Right ventricle myocardium inferior (tissue), 1 donor: ENCODE data around the gene RFPL1. TPM values are rescaled to one million over a fixed set of nuclear protein-coding genes. Genes with fewer than 3 reads are reported as not detected.
"Not testable (repeated sequence)": the region's sequence is repeated elsewhere in the genome, so short reads cannot be mapped to it uniquely, and the experiment has no call there.

Experiments used
- ATAC-seq: fragments of 200-7000 bp; cut with Tn5 transposase; one replicate; pipeline ENCODE4 v1.9.1; 2020; ENCODE audit warnings: mild to moderate bottlenecking, moderate library complexity
- DNase-seq: peaks from one replicate; pipeline ENCODE4 v3.0.0; 2021; ENCODE audit errors: missing footprints
- intact Hi-C: fragments of 100-400 bp; cut with DNase I; formaldehyde crosslinking; loops from one replicate; pipeline ENCODE4 v1.11.0; 2022
- long read RNA-seq: library from polyadenylated mRNA; unstranded; transcript quantifications from one replicate; pipeline ENCODE4 v2.0.0, GENCODE V29; 2021
- total RNA-seq: library from RNA; stranded (reverse); fragmentation: NEBNext Ultra II Directional; extraction: Animal tissue kit (Norgen Biotek cat#: 25700); gene quantifications from one replicate; pipeline ENCODE4 v1.2.1, GENCODE V29; 2021
- donor health status: DM: no; HTN: yes; CAD: no; lungs with severe emphysema.

Gene RFPL1
- not detected for total RNA-seq
- long read RNA-seq: 0 reads

DNA sequence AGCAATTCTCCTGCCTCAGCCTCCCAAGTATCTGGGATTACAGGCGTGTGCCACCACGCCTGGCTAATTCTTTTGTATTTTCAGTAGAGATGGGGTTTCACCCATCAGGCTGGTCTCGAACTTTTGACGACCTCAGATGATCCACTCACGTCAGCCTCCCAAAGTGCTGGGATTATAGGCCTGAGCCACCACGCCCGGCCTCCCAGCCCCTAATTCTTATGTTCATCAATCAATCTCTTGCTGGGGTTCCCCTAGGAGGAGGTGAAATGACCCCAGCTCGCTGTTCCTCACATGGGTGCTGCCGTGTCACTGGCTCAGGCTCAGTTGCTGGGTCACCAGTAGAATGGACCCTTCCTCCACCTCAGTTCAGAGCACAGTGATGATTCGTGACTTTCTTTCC, at the start of gene RFPL1:
RFPL1 (plus strand) TSS at position 301 of the 400 bp plus-strand sequence.
- DNase-seq, intact Hi-C loops, ATAC-seq: not testable (repeated sequence)

DNA sequence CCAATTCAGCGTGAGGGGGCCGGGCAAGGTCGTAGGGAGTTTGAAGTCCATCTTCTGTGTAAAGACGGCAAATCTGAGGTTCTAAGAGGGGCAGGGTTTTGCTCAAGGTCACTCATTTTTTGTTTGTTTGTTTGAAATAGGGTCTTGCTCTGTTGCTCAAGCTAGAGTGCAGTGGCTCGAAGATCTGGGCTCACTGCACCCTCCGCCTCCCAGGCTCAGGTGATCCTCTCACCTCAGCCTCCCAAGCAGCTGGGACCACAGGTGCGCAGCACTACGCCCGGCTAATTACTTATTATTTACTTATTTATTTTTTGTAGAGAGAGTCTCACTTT, 49.7 kb upstream of the RFPL1 start:
- intact Hi-C loops: no loop called here
- ATAC-seq (no peak), DNase-seq (no peak)

DNA sequence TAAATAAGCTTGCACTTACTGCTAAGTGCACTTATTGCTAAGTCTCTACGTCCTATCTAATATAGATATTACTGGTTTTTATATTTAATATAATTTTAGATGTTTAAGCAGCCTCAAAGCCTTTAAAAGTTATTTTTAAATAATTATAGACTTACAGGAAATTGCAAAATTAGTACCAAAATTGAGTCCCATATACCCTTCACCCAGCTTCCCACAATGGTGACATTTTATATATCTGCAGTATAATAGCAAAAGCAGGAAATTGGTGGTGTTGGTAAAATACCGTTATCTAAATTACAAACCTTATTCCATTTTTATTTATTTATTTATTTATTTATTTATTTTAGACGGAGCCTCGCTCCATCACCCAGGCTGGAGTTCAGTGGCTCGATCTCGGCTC, 48.1 kb upstream of the RFPL1 start:
- intact Hi-C loops: no loop called here
- no peak for ATAC-seq
- no peak for DNase-seq

DNA sequence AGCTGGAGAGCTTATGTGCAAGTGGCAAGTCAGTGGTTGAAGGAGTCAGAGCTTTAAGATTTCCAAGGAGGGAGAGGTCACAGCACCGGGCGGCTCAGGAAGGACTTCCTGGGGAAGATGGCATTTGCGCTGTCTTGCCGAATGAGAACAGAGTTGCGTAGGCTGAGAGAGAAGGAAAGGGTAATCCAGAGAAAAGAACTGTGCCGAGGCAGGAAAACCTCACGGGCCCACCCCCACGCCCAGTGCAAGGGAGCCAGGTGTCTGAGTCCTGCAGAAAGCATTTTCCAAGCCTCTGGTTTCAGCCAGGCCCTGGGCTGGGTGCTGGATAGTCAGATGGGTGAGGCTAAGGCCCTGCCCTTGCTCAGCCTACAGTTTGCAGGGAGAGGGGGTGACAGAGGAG, 46.8 kb upstream of the RFPL1 start:
- no peak for DNase-seq
- no peak for ATAC-seq
- intact Hi-C loops: no loop called here

DNA sequence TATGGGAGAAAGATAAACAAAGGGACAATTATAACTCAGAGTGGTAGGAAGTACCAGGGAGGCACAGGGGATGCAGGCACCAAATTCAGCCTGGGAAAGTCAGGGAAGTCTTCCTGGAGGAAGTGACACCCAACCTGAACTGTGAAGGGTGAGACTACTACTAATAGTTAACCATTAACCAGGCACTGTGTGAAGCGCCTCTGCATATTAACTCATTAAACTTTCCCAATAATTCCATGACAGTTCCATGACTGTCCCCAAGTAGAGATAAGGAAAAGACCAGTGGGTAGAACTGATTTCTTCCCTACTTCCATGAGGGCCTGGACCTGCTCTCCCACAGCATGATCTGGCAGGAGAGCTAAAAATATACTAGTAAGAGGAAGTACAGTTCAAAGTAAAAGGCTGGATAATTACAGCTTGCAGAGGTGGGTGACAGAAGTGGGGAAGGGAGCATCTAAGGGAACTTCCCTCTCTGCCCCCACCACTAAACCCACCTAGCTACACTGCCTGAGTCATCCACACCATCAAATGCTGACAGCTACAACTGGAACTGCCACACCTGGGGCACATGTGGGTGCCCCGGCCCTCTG, 45.3 kb upstream of the RFPL1 start:
- intact Hi-C loops: no loop called here
- ATAC-seq (no peak), DNase-seq (no peak)

DNA sequence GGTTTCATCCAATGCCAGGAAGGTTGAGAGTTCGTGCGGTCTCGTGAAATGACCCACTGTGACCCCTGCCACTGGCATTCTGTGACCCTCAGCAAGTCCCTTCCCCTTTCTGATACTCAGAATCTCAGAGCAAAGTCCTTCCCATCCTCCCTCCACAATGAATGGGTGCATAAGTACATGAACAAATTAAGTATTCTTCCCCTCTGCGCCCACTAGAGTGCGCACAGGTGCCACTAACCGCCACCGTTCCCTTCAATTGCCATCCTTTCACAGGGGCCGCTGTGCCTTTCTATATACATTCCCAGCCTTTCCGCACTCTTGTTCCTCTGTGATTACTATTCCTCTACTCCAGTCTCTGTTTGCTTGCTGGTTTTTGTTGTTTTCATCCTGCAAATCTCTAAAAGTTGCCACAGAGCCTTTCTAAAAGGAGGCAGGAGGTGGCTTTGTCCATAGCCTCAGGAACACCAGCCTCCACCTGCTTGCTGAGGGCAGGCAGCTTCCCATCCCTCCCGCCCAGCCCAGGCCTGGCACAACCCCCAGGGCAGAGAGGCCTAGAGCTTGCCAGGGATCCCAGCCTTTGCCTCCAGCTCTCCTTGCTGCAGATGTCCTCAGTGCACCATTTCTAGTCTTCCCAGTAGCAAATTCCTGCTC, 43.3 kb upstream of the RFPL1 start:
- ATAC-seq (peak; percentile 83), DNase-seq (no peak)
- intact Hi-C loops: loop anchor here (2.0 kb wide), 1 partner anchor 130 kb away; no protein-coding TSS in a partner anchor

DNA sequence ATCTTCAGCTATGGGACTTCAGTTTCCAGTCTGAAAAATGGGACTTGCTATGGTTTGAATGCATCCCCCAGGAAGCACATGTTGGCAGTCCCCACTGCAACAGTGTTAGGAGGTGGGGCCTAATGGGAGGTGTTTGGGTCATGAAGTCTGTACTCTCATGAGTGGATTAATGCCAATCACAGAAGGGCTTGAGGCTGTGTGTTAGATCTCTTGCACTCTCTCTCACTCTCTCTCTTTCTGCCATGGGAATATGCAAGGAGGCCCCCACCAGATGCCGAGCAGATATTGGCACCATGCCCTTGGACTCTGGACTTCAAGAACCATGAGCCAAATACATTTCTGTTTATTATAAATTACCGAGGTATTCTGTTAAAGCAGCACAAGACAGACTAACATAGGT, 42.3 kb upstream of the RFPL1 start:
- DNase-seq (no peak), ATAC-seq (no peak)
- intact Hi-C loops: no loop called here

DNA sequence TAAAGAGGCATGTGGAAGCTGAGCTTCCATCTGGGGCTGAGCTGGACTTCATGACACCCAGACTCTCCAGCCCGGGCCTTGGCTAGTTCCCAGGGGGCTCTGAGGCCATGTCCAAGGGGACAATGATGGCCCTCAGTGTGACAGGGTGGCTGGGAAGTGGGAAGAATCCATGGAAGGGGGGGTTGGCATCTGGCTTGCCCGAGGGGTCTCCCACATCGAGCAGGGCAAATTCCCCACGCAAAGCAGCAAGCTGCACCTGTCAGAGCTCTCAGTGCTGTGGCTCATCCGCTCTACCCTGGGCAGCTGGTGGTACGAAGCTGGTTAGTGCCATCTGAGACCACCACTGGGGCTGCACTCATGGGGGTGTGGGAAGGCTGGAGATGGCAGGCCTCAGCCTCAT, 40.6 kb upstream of the RFPL1 start:
- intact Hi-C loops: no loop called here
- ATAC-seq (no peak), DNase-seq (no peak)

DNA sequence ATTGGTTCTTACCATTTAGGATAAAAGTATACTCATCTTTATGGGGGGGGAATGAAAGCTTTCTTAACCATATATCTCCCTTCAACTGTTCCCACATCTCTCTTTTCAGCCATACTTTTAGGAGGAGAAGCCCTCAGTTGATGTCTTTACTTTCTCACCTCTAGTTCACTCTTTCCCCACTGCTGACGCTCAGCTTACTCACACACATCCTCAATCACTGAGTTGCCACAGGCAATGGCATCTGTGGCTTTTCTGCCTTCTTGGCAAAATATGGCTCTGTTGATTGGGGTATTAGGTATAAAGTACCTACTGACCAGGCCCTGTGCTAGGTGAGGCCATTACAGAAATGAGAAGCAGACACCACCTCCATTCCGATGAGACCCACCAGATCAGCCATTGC, 37.8 kb upstream of the RFPL1 start:
- DNase-seq: no peak
- intact Hi-C loops: no loop called here
- no peak for ATAC-seq

DNA sequence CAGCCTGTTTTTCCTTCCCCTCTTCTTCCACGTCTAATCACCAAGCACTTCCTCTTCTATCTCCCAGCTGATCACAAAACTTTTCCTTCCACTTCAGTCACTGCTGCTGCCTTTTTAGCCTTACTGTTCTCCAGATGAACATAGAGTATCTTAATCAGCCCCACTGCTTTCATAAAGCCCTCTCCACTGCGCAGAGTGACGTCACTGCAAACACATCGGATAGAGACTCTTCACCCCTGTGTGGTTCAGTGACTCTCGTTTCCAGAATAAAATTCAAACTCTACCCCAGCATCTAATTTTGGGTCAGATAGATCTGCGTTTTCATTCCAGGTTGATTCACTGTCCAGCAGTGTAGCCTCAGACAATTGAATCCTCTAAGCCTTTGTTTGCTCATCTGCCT, 36.8 kb upstream of the RFPL1 start:
- ATAC-seq, DNase-seq, intact Hi-C loops: not testable (repeated sequence)

DNA sequence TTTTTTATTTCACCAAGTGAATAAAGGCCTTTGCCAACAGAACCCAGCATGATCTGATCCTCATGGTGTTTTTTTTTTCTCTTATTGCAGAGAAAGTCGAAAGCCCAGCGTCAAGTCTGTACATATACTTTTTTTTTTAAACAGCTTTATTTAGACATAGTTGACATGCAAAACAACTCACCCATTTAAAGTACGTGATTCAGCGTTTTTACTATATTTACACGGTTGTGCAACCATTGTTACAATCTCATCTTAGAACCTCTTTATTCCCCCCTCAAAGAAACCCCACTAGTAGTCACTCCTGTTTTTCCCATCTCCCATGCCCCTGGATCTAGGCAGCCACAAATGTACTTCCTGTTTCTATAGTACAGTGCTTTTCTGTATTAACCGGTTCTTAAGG, 29.4 kb upstream of the RFPL1 start:
- intact Hi-C loops: no loop called here
- DNase-seq: no peak
- no peak for ATAC-seq

DNA sequence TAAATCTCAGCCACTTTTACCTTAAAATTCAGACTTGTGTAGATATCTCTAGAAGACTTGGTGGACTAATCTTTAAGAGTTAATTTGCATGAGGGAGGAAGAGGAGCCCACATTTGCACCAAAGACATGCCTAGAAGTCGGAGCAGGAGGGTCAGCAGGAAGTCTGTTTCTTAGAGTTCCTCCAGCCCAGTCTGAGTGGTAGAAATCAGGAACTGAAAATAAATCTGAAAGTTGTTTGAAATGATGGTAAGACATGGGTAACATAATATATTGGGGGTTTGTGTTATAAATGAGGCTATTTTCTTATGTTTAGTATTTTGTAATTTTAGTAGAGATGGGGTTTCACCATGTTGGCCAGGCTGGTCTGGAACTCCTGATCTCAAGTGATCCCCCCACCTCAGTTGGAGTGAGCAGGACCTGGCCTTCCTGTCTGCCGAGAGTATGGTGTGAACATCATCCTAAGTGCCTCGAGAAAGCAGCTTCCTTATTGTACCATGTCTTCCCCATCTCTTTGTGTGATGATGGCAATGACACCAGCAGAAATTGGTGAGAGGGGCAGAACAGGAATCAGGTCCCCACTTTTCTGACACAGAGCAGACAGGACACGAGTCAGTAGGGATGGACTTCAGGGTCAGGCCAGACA, 26.7 kb upstream of the RFPL1 start:
- intact Hi-C loops, ATAC-seq, DNase-seq: not testable (repeated sequence)

DNA sequence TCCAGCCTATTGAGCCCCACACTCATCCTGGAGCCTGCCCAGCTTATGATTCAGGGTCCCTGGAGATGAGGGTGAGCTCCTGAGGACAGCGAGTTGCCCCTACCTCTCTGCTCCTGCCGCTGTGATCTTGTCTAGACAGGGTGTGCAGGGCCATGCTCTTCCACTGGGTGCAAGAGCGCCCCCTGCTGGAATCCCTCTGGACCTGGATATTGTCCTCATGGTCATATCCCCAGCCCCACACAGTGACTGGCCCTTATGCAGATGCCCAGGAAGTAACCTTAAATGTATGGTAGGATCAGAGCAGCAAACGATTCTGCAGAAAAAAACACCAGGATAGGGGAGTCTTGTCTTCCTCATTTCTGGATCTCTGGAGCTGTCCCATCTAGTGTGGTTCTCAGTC, 25.6 kb upstream of the RFPL1 start:
- DNase-seq, ATAC-seq, intact Hi-C loops: not testable (repeated sequence)

DNA sequence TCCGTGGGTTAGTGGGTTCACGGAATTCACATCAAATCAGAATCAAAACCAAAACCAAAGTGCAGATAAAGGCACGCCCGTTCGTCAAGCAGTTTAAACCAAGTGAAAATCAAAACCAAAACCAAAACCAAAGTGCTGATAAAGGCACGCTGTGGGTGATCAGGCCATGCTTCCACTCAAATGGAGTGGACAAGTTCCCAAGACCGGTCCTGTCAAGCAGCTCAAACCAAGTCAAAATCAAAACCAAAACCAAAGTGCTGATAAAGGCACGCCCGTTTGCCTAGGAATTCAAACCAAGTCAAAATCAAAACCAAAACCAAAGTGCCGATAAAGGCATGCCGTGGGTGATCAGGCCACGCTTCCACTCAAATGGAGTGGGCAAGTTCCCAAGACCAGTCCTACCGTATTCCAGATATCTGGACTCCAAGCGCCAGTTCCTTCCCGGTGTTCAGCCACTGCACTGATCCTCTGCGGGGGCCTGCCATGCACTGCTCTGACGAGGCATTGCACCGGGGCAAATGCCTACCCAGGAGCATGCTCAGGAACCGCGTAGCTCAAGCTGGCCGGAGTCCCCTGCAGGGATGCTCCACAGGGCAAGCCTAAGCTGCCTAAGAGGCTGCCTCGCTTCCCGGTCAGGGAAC, 23.3 kb upstream of the RFPL1 start:
- ATAC-seq: peak; percentile 60
- intact Hi-C loops, DNase-seq: not testable (repeated sequence)

DNA sequence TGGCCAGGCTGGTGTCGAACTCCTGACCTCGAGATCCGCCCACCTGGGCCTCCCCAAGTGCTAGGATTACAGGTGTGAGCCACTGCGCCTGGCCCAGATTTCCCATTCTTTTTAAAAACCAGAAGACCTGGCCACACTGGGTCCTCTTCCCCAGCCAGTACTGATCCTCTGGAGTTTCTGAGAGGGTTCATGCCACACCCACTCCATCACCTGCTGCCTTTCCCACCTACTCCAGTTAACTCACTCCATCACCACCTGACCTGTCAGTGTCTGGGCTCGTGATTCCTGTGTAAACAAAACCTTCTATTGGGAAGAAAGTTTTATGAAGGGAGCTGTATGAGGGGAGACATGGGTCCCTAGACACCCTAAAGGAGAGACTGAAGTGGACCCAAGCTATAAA, 19.7 kb upstream of the RFPL1 start:
- intact Hi-C loops, DNase-seq, ATAC-seq: not testable (repeated sequence)

DNA sequence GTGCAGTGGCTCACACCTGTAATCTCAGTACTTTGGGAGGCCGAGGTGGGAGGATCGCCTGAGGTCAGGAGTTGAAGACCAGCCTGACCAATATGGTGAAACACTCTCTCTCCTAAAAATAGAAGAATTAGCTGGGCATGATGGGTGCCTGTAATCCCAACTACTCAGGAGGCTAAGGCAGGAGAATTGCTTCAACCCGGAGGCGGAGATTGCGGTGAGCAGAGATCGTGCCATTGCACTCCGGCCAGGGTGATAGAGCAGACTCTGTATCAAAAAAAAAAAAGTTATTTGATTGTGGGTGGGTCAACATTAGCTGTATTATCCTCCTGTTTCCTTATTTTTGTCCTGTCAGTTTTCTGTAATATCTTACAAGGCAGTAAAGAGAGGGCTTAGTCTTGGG, 11.9 kb upstream of the RFPL1 start:
- DNase-seq (no peak), ATAC-seq (no peak)
- intact Hi-C loops: no loop called here

DNA sequence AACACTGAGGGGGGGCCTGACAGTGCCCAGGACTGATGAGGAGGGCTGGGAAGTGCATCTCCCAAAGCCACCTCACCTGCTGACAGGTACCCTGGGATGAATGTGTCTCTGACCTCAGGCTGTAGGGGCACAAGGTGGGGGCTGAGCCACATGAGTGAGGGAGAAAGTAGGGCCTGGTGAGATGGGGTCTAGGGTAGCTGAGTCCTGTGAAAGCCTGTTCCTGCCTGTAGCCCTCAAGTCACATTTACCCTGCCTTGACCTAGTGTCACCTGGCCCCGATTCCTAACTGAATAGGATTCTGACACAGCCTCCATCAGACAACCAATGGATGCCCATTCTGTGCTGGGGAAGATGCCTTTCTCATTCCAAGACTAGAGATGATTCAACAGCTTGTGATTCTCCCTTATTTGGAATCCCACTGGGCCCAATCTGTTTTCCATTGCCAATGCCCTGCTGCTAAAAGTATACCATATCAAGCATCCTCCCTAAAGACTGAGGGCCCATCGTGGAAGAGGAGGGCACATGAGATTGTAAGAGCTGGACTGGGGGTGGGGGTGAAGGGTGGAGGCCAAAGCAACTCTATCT, 11.1 kb upstream of the RFPL1 start:
- ATAC-seq: no peak

DNA sequence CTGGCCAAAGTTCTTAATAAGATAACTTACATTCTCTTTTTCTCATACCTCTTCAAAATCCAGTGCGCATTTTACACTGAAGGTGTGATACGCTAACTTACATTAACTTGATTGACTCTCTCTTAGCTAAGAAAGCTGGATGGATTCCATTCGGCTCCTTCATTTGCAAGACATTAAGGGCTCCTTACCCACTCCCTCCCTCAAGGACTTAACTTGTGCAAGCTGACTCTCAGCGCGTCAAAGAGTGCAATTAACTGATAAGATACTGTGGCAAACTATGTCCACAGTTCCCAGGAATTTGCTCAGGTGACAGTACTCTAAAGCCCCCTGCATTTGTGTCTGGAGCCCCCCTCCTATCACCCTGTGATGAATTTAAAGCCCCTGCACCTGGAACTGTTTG, 6.4 kb upstream of the RFPL1 start:
- intact Hi-C loops: no loop called here
- ATAC-seq: no peak
- DNase-seq: no peak

More for the DNA sequence above, 11.1 kb upstream of the RFPL1 start:
- DNase-seq: no peak
- intact Hi-C loops: no loop called here

DNA sequence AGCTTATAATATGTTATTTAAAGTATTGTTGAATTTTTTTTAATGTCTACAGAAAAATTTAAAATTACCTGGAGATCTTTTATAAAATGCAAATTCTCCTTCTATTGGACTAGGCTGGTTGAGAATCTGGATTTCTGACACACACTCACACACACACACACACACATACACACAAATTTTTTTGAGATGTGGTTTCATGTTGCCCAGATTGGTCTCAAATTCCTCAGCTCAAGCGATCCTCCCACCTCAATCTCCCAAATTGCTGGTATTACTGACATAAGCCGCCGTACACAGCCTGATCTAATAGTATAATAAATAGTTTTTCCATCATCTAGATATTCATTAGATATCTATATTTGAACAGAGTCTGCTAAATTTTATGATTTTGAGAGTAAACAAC, 4.5 kb upstream of the RFPL1 start:
- intact Hi-C loops: no loop called here

DNA sequence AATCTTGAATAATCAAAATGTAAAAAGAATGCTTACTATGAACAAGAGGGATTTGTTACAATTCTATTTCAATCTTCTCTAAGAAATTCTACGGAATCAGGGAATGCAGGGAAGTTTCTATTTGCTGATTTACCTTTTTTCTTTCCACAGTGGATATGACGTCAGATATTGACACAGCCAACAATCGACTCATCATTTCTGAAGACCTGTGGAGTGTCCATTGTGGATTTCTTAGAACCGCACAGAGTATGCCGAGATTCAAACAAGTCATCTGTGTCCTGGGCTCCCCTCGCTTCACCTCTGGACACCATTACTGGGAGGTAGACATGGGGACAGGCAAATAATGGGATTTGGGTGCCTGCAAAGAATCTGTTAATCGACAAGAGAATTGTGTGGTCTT, 4.1 kb upstream of the RFPL1 start:
- intact Hi-C loops: no loop called here
- DNase-seq (no peak), ATAC-seq (no peak)

More for the DNA sequence above, 4.5 kb upstream of the RFPL1 start:
- DNase-seq (no peak), ATAC-seq (no peak)
